ENCODE data around the gene AP5S1. TPM values are rescaled to one million over a fixed set of nuclear protein-coding genes. Genes with fewer than 3 reads are reported as not detected.

AP5S1 gene
- total and polyA plus RNA-seq, 2 of the 13 experiments (the other 11 are each of a cell fraction or from before 2014, with no cell fraction given): 7.9 to 23.2 TPM

DNA sequence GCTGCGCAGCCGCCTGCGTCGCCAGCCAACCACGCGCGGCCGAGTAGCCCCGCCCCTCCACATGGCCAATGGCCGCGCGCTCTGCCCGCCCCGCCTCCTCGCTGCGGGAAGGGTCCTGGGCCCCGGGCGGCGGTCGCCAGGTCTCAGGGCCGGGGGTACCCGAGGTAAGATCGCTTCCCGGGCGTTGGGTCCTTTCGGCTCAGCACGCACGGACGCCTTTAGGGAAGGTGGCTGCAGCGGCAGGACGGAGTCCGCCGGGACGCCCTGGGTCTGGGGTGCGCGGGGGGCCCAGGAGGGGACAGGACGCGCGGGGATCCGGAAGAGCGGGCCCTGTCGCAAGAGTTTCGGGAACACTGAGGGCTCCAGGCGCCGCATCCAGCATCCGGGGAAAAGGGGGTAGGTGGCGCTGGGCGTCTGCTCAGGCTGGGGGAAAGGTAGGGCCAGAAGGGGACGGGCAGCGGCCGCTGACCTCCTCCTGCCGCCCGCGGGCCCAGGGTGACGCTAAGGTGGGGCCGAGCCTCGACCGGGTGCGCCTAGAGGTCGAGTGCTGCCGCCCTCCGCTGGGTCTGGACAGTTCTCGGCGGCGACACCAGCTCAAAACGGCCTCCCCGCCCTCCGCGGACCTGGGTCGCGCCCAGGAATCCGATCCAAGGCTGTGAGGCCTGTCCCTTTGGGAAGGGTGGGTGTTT lies 26.5 kb downstream of the AP5S1 start, which contains the start of gene MAVS (continued):
- TF ChIP-seq, protein P1, sequence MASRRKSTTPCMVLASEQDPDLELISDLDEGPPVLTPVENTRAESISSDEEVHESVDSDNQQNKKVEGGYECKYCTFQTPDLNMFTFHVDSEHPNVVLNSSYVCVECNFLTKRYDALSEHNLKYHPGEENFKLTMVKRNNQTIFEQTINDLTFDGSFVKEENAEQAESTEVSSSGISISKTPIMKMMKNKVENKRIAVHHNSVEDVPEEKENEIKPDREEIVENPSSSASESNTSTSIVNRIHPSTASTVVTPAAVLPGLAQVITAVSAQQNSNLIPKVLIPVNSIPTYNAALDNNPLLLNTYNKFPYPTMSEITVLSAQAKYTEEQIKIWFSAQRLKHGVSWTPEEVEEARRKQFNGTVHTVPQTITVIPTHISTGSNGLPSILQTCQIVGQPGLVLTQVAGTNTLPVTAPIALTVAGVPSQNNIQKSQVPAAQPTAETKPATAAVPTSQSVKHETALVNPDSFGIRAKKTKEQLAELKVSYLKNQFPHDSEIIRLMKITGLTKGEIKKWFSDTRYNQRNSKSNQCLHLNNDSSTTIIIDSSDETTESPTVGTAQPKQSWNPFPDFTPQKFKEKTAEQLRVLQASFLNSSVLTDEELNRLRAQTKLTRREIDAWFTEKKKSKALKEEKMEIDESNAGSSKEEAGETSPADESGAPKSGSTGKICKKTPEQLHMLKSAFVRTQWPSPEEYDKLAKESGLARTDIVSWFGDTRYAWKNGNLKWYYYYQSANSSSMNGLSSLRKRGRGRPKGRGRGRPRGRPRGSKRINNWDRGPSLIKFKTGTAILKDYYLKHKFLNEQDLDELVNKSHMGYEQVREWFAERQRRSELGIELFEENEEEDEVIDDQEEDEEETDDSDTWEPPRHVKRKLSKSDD (CRISPR knock-in tag; IDR thresholded peaks at IDR 0.05; ENCODE audit: low read depth): 0 out of 2 replicates have a peak, but pooled peaks have one; percentile 12
- peak; percentile 43; the same call in 1 of the 2 replicates for TF ChIP-seq ZNF709 (CRISPR knock-in tag; IDR thresholded peaks at IDR 0.05)
- no peak for TF ChIP-seq KLF9 (CRISPR knock-in tag; IDR thresholded peaks at IDR 0.05; ENCODE audit: low read depth)
- TF ChIP-seq ZNF205 (CRISPR knock-in tag; IDR thresholded peaks at IDR 0.05): peak; percentile 85; the same call in 1 of the 2 replicates
- peak; percentile 75; the same call in 1 of the 2 replicates for TF ChIP-seq ZFP1 (CRISPR knock-in tag; IDR thresholded peaks at IDR 0.05)
- TF ChIP-seq KLF16 (CRISPR knock-in tag; IDR thresholded peaks at IDR 0.05): peak in 1 of 2 experiments; percentile 96; a peak in 2 of 4 replicates
- TF ChIP-seq ZNF44 (CRISPR knock-in tag; IDR thresholded peaks at IDR 0.05): no peak; the same call in 1 of the 2 replicates
- TF ChIP-seq ZSCAN20 (CRISPR knock-in tag; IDR thresholded peaks at IDR 0.05; ENCODE audit: borderline replicate concordance): no peak
- TF ChIP-seq ZNF143 (CRISPR knock-in tag; IDR thresholded peaks at IDR 0.05): peak; percentile 6; the same call in 1 of the 2 replicates
- no peak for TF ChIP-seq SNRNP70 (IDR thresholded peaks at IDR 0.05; ENCODE audit: low read depth, low read length)
- peak; percentile 81 for TF ChIP-seq POGZ (CRISPR knock-in tag; IDR thresholded peaks at IDR 0.05)
- TF ChIP-seq EEA1 (CRISPR knock-in tag; IDR thresholded peaks at IDR 0.05; ENCODE audit: borderline replicate concordance): peak; percentile 99
- no peak for TF ChIP-seq ZNF251 (CRISPR knock-in tag; IDR thresholded peaks at IDR 0.05)
- peak; percentile 89 for TF ChIP-seq NFYB (CRISPR knock-in tag; IDR thresholded peaks at IDR 0.05)
- peak; percentile 73; the same call in 1 of the 2 replicates for TF ChIP-seq MYPOP (CRISPR knock-in tag; IDR thresholded peaks at IDR 0.05)
- TF ChIP-seq EHMT2 (IDR thresholded peaks at IDR 0.05; ENCODE audit: borderline replicate concordance, low read depth, low read length): no peak
- TF ChIP-seq HDAC6 (IDR thresholded peaks at IDR 0.05; ENCODE audit: low read depth, low read length): no peak
- TF ChIP-seq, protein P2, sequence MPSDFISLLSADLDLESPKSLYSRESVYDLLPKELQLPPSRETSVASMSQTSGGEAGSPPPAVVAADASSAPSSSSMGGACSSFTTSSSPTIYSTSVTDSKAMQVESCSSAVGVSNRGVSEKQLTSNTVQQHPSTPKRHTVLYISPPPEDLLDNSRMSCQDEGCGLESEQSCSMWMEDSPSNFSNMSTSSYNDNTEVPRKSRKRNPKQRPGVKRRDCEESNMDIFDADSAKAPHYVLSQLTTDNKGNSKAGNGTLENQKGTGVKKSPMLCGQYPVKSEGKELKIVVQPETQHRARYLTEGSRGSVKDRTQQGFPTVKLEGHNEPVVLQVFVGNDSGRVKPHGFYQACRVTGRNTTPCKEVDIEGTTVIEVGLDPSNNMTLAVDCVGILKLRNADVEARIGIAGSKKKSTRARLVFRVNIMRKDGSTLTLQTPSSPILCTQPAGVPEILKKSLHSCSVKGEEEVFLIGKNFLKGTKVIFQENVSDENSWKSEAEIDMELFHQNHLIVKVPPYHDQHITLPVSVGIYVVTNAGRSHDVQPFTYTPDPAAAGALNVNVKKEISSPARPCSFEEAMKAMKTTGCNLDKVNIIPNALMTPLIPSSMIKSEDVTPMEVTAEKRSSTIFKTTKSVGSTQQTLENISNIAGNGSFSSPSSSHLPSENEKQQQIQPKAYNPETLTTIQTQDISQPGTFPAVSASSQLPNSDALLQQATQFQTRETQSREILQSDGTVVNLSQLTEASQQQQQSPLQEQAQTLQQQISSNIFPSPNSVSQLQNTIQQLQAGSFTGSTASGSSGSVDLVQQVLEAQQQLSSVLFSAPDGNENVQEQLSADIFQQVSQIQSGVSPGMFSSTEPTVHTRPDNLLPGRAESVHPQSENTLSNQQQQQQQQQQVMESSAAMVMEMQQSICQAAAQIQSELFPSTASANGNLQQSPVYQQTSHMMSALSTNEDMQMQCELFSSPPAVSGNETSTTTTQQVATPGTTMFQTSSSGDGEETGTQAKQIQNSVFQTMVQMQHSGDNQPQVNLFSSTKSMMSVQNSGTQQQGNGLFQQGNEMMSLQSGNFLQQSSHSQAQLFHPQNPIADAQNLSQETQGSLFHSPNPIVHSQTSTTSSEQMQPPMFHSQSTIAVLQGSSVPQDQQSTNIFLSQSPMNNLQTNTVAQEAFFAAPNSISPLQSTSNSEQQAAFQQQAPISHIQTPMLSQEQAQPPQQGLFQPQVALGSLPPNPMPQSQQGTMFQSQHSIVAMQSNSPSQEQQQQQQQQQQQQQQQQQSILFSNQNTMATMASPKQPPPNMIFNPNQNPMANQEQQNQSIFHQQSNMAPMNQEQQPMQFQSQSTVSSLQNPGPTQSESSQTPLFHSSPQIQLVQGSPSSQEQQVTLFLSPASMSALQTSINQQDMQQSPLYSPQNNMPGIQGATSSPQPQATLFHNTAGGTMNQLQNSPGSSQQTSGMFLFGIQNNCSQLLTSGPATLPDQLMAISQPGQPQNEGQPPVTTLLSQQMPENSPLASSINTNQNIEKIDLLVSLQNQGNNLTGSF (CRISPR knock-in tag; IDR thresholded peaks at IDR 0.05): peak; percentile 45
- no peak for TF ChIP-seq CENPX (CRISPR knock-in tag; IDR thresholded peaks at IDR 0.05)
- no peak; the same call in 1 of the 2 replicates for TF ChIP-seq CCDC6 (CRISPR knock-in tag; IDR thresholded peaks at IDR 0.05)

All from HepG2 (cell line).